Glomerular endothelial cell (primary cell): ENCODE results near the gene TTC28. TPM values are rescaled to one million over a fixed set of nuclear protein-coding genes. Genes with fewer than 3 reads are reported as not detected.

Source experiments
- DNase-seq: peaks from one replicate; pipeline ENCODE4 v3.0.0-alpha.2; 2011; ENCODE audit warnings: low read depth, low spot score; ENCODE audit errors: extremely low read depth
- total RNA-seq: library from RNA; depleted of rRNA; stranded (reverse); fragments of >200 nt; gene quantifications from 2 replicates; pipeline ENCODE4 v1.2.3, GENCODE V29; 2015

The TTC28 gene
- total RNA-seq, 1 donor from 2014 or later: 66.5 TPM

DNA sequence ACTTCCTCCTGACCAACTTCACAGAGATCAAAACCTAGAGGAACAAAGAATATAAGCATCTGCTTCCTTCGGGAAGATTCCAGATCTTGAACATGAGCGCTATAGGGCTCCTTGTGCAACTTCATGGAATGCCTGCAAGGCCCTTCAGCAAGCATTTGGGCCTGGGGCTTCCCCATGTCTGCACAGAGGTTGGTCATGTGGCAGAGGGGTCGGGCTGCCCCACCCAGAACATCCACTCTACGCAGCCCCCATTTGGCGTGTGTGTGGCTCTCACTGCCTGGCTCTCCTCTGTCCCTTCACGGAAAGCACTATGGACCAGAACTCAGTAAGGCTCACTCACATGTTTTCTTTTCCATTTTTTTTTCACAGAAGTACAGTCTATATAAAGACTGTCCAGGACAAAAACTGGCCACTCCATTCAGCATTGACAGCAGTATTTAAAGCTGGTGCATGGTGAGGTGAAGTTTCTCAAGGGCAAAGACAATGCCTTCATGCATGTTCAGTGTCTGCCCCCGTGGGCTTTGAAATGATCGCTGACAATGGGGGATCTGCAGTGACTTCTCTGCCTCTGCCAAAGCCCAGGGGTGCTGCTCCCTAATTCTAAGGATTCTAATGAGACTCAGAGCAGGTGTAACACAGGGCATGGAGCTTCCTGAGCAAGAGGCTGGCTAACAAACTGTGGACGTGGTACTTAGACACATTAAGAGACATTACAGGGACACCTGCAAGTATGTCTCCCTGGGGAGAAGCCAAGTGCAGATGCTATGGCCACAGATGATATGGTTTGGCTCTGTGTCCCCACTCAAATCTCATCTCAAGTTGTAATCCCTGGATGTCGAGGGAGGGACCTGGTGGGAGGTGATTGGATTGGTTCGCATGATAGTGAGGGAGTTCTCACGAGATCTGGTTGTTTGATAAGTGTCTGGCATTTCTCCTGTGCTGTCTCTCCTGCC lies 694.0 kb downstream of the TTC28 start:
- no peak for DNase-seq

- DNase-seq: no peak
These were observed 694.9 kb downstream of the TTC28 start for GRCh38 chr22:27984723-27985122.

DNA sequence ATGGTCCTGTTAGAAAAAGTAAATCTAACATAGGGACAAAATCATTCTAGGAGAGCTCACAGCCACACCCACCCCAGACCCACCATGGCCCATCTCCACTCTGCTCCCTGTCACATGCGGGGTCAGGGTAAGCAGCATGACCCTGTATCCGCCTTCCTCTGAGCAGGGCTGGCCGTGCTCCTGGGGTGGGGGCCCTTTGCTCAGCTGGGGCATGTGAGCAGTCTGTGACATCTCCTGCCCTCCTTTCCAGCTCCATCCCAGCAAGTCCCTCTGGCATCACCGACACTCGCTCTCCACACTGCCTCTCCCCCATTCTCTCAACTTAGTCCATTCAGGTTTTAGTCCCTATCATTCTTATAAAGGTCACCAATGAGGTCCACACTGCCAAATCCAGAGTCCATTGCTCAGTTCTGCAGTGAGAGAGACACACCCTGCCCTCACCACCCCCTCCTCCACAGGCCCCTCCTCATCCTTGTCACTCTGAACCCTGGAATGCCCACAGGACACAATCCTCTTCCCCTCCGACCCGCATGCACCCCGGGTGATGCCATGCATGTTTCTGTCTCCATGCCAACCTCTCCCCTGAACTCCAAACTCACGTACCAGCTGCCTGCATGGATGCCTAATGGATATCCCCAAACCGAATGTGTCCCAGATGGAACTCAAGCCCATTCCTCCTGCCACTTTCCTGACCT lies 695.5 kb downstream of the TTC28 start:
- DNase-seq: no peak

- no peak for DNase-seq
These were observed 696.3 kb downstream of the TTC28 start for GRCh38 chr22:27983361-27983791.

GRCh38 chr22:27982630-27983180 lies 696.9 kb downstream of the TTC28 start:
- no peak for DNase-seq

DNA sequence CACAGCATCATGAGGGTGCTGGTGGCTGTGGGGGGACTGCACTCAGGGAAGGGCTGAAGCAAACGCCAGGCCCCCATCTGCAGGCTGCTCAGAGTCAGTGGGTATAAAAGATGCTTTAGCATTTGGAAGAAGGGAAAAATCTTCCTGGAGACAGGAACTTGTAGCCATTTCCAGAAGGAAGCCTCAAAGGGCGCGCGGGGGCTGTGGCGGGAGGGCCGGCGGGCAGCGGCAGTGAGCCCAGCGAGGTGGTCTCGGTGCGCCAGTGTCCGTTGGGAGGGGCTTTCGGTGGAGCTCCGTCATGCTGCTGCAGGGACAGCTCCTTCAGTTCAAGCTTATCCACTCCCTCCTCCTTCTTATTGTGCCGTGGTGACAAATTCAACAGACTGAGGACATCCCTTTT lies 697.5 kb downstream of the TTC28 start:
- DNase-seq: no peak

DNA sequence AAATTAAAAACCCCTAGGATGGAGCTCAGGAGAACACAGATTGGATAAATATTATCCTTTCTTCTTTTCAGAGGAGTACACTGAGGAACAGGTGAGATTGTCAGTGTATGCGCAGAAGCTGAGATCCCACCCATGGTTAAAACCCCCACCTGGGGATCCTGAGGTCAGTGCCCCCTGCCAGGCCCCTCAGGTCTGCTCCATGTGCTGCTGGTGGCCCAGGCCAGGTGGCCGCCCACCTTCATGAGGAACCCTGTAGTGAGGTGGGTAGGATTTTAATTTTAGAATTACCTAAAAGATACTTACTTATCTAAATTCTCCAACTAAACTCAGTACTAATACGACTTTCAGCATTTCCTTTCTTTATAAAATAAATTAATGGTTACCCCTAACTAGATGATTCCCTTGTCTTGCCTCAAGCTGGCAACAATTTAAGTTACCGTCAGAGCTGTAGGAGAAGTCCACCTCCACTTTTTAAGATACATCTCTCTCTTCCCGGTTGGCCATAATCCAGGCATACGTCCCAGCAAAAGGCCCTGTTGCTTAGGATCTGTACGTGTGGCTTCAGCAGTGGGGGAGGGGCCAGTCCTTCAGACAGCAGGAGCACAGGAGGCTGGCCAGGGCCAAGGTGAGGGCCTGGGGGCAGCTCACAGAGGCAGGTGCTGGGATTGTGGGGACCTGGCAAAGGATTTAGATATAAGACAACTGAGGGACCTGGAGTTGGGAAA lies 699.1 kb downstream of the TTC28 start:
- DNase-seq: no peak

GRCh38 chr22:27978802-27979201 lies 700.8 kb downstream of the TTC28 start:
- no peak for DNase-seq

GRCh38 chr22:27978317-27978716 lies 701.3 kb downstream of the TTC28 start:
- no peak for DNase-seq

GRCh38 chr22:27976586-27976985 lies 703.1 kb downstream of the TTC28 start:
- DNase-seq: no peak

GRCh38 chr22:27975381-27976013 lies 704.1 kb downstream of the TTC28 start:
- no peak for DNase-seq

DNA sequence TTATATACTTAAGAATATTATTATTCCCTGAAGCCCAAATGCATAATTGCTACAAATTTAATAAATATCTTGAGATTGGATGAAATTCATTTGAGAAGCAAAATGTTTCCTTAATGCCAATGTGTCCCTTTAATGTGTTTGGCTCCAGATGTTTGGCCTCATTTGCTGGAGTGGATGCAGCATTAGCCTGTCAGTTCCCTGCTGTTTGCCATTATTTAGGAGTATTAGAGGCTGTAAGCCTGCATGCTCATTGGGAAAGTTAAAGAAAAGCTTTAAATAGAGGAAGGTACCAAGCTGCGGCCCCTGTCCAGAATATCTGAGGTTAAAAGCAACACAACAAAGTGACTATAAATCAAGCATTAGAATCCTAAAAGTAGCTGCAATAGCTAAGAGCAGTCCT lies 705.8 kb downstream of the TTC28 start:
- DNase-seq: no peak

GRCh38 chr22:27972732-27973698 lies 706.6 kb downstream of the TTC28 start:
- DNase-seq: no peak

DNA sequence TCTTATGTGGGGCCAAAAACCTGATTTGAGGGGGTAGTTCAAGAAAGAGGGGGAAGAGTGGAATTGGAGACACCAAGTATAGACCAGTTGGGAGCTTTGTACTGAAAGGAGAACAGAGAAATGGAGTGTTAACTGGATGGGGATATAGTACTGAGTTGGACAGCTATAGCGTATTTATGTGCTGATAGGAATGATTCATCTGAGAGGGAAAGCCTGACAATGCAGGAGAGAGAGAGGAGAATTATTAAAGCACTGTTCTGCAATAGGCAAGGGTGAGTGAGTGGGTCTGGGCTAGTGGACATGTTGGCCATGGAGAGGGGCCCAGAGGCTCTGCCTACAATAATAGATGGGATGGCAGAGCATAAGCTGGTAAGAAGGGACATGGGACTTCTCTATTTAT lies 707.7 kb downstream of the TTC28 start:
- no peak for DNase-seq

DNA sequence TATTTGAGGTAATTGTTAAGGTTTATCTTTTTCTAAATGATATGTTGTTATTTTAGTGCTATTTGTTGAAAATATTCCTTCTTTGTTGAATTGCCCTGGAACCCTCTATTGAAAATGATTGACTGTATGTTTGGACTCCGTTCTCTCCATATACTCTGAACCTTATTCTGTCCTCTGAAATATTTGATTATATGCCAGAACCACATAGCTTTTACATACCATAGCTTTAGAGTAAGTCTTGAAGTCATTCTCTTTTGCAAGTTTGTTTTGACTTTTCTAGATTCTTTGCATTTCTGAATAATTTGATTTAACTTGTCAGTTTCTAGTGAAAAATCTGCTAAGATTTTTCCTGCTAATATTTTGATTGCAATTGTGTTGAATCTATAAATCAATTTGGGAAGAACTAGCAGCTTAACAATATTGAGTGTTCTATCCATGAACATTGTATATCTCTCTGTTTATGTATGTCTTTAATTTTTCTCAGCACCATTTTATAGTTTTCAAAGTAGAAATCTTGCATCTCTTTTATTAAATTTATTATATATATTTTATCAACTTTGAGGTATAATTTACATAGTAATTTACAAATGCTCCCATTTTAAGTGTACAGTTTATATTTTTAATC lies 708.9 kb downstream of the TTC28 start:
- DNase-seq: no peak

- no peak for DNase-seq
These were observed 713.2 kb downstream of the TTC28 start for GRCh38 chr22:27966168-27967064.

DNA sequence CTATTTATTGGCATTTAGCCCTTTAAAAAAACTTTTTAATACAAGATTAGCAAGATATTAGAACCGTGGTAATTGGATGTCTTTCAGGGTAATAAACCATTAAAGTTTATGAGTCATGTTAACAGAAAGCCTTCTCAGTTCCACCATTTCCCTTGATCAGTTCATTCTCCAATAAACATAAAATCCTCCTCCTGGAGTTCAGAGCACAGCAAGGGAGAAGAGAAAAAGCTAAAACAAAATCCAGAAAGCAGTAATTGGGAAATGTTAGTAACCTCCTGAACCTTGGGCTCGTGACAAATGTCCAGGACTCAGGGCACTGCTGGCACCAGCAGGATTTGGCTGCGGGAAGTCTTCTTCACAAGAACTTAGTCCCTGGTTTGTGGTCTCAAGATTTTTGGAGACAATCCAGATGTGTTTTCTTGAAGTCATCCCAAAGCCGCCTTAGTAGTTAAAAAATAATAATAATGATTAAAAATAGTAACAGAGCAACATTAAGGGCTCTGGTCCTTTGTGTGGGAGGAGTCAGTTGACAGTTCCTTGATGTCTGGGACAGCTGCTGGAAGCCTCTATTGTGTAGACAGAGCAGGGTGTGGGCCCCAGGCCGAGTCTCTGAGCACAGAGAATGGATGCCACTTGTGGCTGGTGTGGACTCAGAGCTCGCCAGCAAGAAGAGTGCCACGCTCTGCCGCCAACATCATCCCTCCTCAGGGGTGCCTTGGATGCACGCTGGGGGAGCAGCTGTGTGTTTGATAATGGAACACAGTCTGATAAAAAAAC lies 717.2 kb downstream of the TTC28 start:
- DNase-seq: no peak
